ENCODE measurements around the gene CPNE9. TPM values are rescaled to one million over a fixed set of nuclear protein-coding genes. Genes with fewer than 3 reads are reported as not detected.

The CPNE9 gene
- total RNA-seq, 1 donor from 2014 or later, result not detected

GRCh38 chr3:9695345-9695744, 8.3 kb upstream of the CPNE9 start:
- Histone ChIP-seq H3K4me3 (ENCODE audit: low read depth, low read length) (no peak overlapping the region), H3K36me3 (ENCODE audit: control insufficient read depth, insufficient read depth, low read length) (no peaks in the 10 kb centered on the region), H3K27me3 (ENCODE audit: control insufficient read depth, insufficient read depth, low read length) (no peaks in the 10 kb centered on the region)
- DNase-seq (ENCODE audit: low read depth), result no peak
- TF ChIP-seq, protein P1, sequence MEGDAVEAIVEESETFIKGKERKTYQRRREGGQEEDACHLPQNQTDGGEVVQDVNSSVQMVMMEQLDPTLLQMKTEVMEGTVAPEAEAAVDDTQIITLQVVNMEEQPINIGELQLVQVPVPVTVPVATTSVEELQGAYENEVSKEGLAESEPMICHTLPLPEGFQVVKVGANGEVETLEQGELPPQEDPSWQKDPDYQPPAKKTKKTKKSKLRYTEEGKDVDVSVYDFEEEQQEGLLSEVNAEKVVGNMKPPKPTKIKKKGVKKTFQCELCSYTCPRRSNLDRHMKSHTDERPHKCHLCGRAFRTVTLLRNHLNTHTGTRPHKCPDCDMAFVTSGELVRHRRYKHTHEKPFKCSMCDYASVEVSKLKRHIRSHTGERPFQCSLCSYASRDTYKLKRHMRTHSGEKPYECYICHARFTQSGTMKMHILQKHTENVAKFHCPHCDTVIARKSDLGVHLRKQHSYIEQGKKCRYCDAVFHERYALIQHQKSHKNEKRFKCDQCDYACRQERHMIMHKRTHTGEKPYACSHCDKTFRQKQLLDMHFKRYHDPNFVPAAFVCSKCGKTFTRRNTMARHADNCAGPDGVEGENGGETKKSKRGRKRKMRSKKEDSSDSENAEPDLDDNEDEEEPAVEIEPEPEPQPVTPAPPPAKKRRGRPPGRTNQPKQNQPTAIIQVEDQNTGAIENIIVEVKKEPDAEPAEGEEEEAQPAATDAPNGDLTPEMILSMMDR (IDR thresholded peaks at IDR 0.05; ENCODE audit: insufficient read depth, low read length, poor library complexity, severe bottlenecking), result no peak

DNA sequence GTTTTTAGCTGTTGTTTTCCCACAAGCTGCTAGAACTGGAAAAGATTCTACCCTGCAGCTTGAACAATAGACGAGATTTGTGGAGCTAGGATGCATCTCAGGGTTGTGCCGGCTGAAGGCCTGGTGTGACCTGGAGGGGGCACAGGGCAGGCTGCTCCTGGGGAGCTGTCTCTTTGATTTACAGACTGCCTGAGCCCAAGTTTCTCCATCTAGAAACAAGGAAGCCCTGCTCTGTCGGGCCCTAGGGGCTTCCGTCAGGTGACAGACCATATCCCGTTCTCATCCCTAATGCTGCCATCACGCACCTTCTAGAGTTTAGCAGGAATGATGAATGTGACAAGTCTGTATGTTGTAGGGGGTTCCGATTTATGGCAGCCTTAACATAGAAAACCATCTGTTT, 7.9 kb upstream of the CPNE9 start:
- Histone ChIP-seq H3K27me3 (ENCODE audit: control insufficient read depth, insufficient read depth, low read length) (no peaks in the 10 kb centered on the region), H3K4me3 (ENCODE audit: low read depth, low read length) (no peak overlapping the region), H3K36me3 (ENCODE audit: control insufficient read depth, insufficient read depth, low read length) (no peaks in the 10 kb centered on the region)
- DNase-seq (ENCODE audit: low read depth), result no peak
- TF ChIP-seq, protein P1 (IDR thresholded peaks at IDR 0.05; ENCODE audit: insufficient read depth, low read length, poor library complexity, severe bottlenecking), result no peak

GRCh38 chr3:9696480-9697220, 7.0 kb upstream of the CPNE9 start:
- no peak for DNase-seq (ENCODE audit: low read depth)
- TF ChIP-seq, protein P1 (IDR thresholded peaks at IDR 0.05; ENCODE audit: insufficient read depth, low read length, poor library complexity, severe bottlenecking), result no peak
- Histone ChIP-seq H3K36me3 (ENCODE audit: control insufficient read depth, insufficient read depth, low read length) (no peaks in the 10 kb centered on the region), H3K4me3 (ENCODE audit: low read depth, low read length) (no peak overlapping the region), H3K27me3 (ENCODE audit: control insufficient read depth, insufficient read depth, low read length) (no peaks in the 10 kb centered on the region)

DNA sequence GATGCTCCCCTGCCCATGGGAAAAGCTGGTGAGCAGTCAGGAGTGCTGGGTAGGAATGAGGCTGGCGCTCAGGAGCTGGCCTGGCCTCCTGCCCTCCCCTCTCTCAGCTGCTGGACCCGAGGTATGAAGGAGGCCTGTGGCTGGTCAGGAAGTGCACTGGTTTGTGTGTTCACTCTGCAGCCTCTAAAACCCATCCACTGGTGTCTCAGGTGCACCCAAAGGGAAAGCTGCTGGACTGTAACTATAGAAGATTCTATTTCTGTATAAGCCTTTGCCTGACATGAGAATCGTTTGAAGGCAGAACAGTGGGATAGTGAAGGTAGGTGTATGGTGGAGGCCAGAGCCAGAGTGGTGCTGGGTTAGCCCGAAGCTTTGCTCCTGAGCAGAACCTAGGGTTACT, 5.7 kb upstream of the CPNE9 start:
- H3K4me3 ChIP-seq (ENCODE audit: low read depth, low read length), result no peak overlapping the region
- no peaks in the 10 kb centered on the region for H3K36me3 ChIP-seq (ENCODE audit: control insufficient read depth, insufficient read depth, low read length)
- no peaks in the 10 kb centered on the region for H3K27me3 ChIP-seq (ENCODE audit: control insufficient read depth, insufficient read depth, low read length)
- DNase-seq (ENCODE audit: low read depth), result no peak
- TF ChIP-seq, protein P1 (IDR thresholded peaks at IDR 0.05; ENCODE audit: insufficient read depth, low read length, poor library complexity, severe bottlenecking), result no peak

DNA sequence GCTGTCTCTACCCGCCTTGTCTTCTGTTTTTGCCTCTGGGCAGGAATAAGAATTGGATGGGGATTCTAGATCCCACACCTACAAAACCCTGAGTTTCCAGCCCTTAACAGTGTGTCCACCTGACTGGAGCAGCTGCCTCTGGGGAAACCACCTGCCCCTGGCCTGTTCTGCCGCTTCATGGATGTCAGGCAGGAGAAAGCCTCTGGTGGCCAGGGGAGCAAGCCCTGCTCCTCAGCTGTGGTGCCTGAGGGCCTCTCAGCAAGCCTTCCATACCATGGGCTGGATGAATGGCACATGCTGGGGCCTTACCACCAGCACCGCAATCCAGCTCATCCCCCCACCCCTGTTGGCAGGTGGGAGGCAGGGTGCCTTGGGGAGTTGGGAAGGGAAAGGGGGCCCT, 5.3 kb upstream of the CPNE9 start:
- DNase-seq (ENCODE audit: low read depth), result no peak
- Histone ChIP-seq H3K27me3 (ENCODE audit: control insufficient read depth, insufficient read depth, low read length) (peaks cover 1% of the 10 kb centered on the region), H3K36me3 (ENCODE audit: control insufficient read depth, insufficient read depth, low read length) (no peaks in the 10 kb centered on the region), H3K4me3 (ENCODE audit: low read depth, low read length) (no peak overlapping the region)
- TF ChIP-seq, protein P1 (IDR thresholded peaks at IDR 0.05; ENCODE audit: insufficient read depth, low read length, poor library complexity, severe bottlenecking), result no peak

GRCh38 chr3:9700536-9700935, 3.1 kb upstream of the CPNE9 start:
- Histone ChIP-seq H3K36me3 (ENCODE audit: control insufficient read depth, insufficient read depth, low read length) (no peaks in the 10 kb centered on the region), H3K4me3 (ENCODE audit: low read depth, low read length) (no peak overlapping the region), H3K27me3 (ENCODE audit: control insufficient read depth, insufficient read depth, low read length) (peaks cover 22% of the 10 kb centered on the region)
- TF ChIP-seq, protein P1 (IDR thresholded peaks at IDR 0.05; ENCODE audit: insufficient read depth, low read length, poor library complexity, severe bottlenecking), result no peak
- no peak for DNase-seq (ENCODE audit: low read depth)

Data from kidney epithelial cell (primary cell).